Activated T-cell treated with anti-CD3 and anti-CD28 coated beads, Interleukin-2, amount 50 U/mL, for 72 hours (primary cell): Measurements from ENCODE around the gene SPEF2. TPM values are rescaled to one million over a fixed set of nuclear protein-coding genes. Genes with fewer than 3 reads are reported as not detected.
A peak's percentile ranks its signal among the peaks of the same experiment; 100 is the strongest.
"Not testable (repeated sequence)": the region's sequence is repeated elsewhere in the genome, so short reads cannot be mapped to it uniquely, and the experiment has no call there.

Source experiments
- ATAC-seq, 2 donors: fragments of 150-1000 bp; cut with Tn5 transposase; replicated peaks in 1 of 2; 2 replicates each; pipeline ENCODE4 v1.10.0; 2021; ENCODE audit warnings: moderate library complexity in 2 of 2, mild to moderate bottlenecking in 1 of 2
- DNase-seq, 2 donors: peaks; one replicate each; pipeline ENCODE4 v3.0.0; 2021 to 2022; ENCODE audit warnings: mixed read lengths in 1 of 2
- H3K27ac Mint-ChIP-seq: one replicate; pipeline ENCODE4 v1.8.0; 2022; ENCODE audit warnings: mild to moderate bottlenecking, moderate library complexity, mixed read lengths
- H3K27me3 Mint-ChIP-seq: one replicate; pipeline ENCODE4 v1.8.0; 2022; ENCODE audit warnings: low read depth, mixed read lengths
- H3K36me3 Mint-ChIP-seq, 2 donors: one replicate each; pipeline ENCODE4 v1.8.0; 2022; ENCODE audit warnings: mixed read lengths in 2 of 2, mild to moderate bottlenecking in 1 of 2; ENCODE audit not compliant: insufficient read depth in 2 of 2
- H3K4me1 Mint-ChIP-seq: one replicate; pipeline ENCODE4 v1.8.0; 2022; ENCODE audit warnings: low read depth, mixed read lengths
- H3K4me3 Mint-ChIP-seq, 2 donors: one replicate each; pipeline ENCODE4 v1.8.0; 2022; ENCODE audit warnings: mild to moderate bottlenecking in 2 of 2, mixed read lengths in 2 of 2, moderate library complexity in 2 of 2
- H3K9me3 Mint-ChIP-seq, 2 donors: one replicate each; pipeline ENCODE4 v1.8.0; 2022; ENCODE audit warnings: mixed read lengths in 2 of 2
- total RNA-seq, 2 donors: library from RNA; stranded (reverse); gene quantifications; one replicate each; pipeline ENCODE4 v1.2.3, GENCODE V29; 2022

Gene SPEF2
- total RNA-seq, 2 donors from 2014 or later, result 17.9 to 19.1 TPM

DNA sequence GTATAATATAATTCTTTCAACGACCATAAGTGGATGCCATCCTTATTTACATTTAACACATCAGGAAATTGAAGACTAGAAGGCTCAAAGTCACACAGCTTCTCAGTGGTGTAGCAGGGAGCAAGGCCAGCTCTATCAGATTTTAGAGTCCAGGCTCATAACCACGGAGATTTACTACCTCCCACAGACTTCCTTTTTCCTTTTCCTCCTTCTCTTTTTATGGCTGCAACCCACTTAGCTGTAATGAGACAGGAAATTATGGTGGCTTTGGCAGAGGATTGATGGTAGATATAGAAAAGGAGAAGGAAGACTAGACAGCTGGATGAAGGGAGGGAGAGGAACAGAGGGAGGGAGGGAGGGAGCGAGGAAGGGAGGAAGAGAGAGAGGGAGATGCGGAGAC lies 47.4 kb downstream of the SPEF2 start:
- Mint-ChIP-seq H3K27me3 (no peaks in the 10 kb centered on the region), H3K27ac (no peak overlapping the region), H3K4me3 (peak overlapping the region in 1 of 2 donors; percentile 2), H3K36me3 (peaks cover 17 to 27% of the 10 kb centered on the region in 2 donors), H3K9me3 (peaks cover 8 to 14% of the 10 kb centered on the region in 2 donors), H3K4me1 (peaks cover 54% of the 10 kb centered on the region)
- DNase-seq (no peak), ATAC-seq (no peak)

- Mint-ChIP-seq H3K4me1 (peaks cover 81% of the 10 kb centered on the region), H3K4me3 (peak overlapping the region; percentile 46 to 78), H3K27ac (peak overlapping the region; percentile 70), H3K27me3 (no peaks in the 10 kb centered on the region), H3K9me3 (peaks cover 3 to 5% of the 10 kb centered on the region in 2 donors), H3K36me3 (peaks cover 8 to 14% of the 10 kb centered on the region in 2 donors)
- DNase-seq, result peak; percentile 9 to 20
- ATAC-seq, result peak; percentile 55 to 66
Measured at GRCh38 chr5:35668319-35668718, 50.7 kb downstream of the SPEF2 start.

DNA sequence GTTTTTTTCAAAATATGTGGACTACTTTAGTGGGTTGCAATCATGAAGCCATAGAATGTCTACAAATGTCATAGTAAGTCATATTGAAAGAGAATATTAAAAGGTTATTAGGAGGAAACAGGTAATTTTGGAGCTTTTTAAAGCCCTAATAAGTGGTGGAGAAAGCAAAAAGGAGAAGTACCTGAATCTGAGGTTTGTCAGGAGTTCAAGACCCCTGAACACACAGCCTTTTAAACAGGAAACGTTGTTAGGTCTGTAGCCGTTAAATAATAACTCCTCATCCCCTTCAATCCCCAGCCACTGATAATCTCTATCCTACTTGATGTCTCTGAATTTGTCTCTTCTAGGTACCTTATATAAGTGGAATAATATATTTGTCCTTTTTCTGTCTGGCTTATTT lies 51.1 kb downstream of the SPEF2 start:
- Mint-ChIP-seq H3K27ac (peak overlapping the region; percentile 70), H3K4me3 (peak overlapping the region; percentile 46 to 78), H3K27me3 (no peaks in the 10 kb centered on the region), H3K4me1 (peaks cover 86% of the 10 kb centered on the region), H3K36me3 (peaks cover 6 to 11% of the 10 kb centered on the region in 2 donors), H3K9me3 (peaks cover 3% of the 10 kb centered on the region in 2 donors)
- no peak for DNase-seq
- ATAC-seq, result no peak

DNA sequence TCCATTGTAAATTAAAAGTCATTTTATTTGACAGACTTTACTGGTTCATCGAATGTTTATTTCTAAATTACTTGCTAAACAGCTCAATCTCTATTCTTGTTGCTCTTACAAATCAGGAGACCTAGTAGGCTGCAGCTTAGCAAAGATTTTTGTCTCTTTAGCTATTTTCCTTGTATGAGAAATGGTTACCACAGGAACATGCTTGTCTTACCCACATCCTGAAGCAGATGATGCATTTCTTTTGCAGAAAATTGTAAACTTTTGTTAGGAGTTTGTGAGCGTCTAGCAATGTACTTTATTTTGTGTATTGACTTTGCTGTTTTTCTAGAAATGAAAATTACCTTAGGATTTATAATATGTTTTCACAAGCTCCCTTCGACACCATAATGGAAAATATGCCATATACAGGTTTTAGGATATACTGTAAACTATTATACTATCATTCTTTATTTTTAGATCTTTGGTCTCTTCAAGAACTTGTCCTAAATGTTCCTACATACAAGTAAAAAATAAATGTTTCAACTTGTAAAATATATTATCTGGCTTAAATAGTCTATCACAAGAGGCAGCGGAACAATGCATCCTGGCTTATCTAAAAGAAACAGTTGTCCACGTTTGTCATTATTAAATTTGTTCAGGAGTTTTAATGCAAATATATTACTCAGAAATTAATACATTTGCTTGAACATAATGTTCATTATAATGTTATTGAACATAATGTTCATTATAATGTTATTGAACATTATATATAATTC lies 54.1 kb downstream of the SPEF2 start:
- peaks cover 2 to 6% of the 10 kb centered on the region in 2 donors for H3K36me3 Mint-ChIP-seq
- H3K27me3 Mint-ChIP-seq, result no peaks in the 10 kb centered on the region
- peak overlapping the region; percentile 58 for H3K27ac Mint-ChIP-seq
- no peak for DNase-seq
- peak overlapping the region; percentile 31 to 63 for H3K4me3 Mint-ChIP-seq
- no peaks in the 10 kb centered on the region for H3K9me3 Mint-ChIP-seq
- peak; percentile 51 to 63 for ATAC-seq
- H3K4me1 Mint-ChIP-seq, result peaks cover 67% of the 10 kb centered on the region

GRCh38 chr5:35672296-35672655 lies 54.6 kb downstream of the SPEF2 start:
- H3K27me3 Mint-ChIP-seq, H3K4me3 Mint-ChIP-seq, ATAC-seq, H3K9me3 Mint-ChIP-seq, DNase-seq, H3K36me3 Mint-ChIP-seq, H3K27ac Mint-ChIP-seq: not testable (repeated sequence)
- H3K4me1 Mint-ChIP-seq, result peaks cover 67% of the 10 kb centered on the region

GRCh38 chr5:35672995-35673394 lies 55.3 kb downstream of the SPEF2 start:
- Mint-ChIP-seq H3K27me3 (no peaks in the 10 kb centered on the region), H3K9me3 (no peaks in the 10 kb centered on the region), H3K36me3 (peaks cover 0 to 2% of the 10 kb centered on the region in 2 donors), H3K4me3 (peak overlapping the region; percentile 11 to 50), H3K4me1 (peaks cover 59% of the 10 kb centered on the region), H3K27ac (peak overlapping the region; percentile 55)
- DNase-seq (peak; percentile 35), ATAC-seq (peak; percentile 86 to 88)

GRCh38 chr5:35674049-35674448 lies 56.4 kb downstream of the SPEF2 start:
- peaks cover 52% of the 10 kb centered on the region for H3K4me1 Mint-ChIP-seq
- no peaks in the 10 kb centered on the region for H3K27me3 Mint-ChIP-seq
- no peak for ATAC-seq
- H3K4me3 Mint-ChIP-seq, result peak overlapping the region; percentile 5 to 45
- peak overlapping the region; percentile 55 for H3K27ac Mint-ChIP-seq
- no peak for DNase-seq
- no peaks in the 10 kb centered on the region for H3K36me3 Mint-ChIP-seq
- H3K9me3 Mint-ChIP-seq, result no peaks in the 10 kb centered on the region

- Mint-ChIP-seq H3K27ac (no peak overlapping the region), H3K4me3 (no peak overlapping the region), H3K9me3 (no peaks in the 10 kb centered on the region), H3K27me3 (no peaks in the 10 kb centered on the region), H3K36me3 (no peaks in the 10 kb centered on the region), H3K4me1 (peaks cover 47% of the 10 kb centered on the region)
- ATAC-seq (no peak), DNase-seq (no peak)
Measured at GRCh38 chr5:35675392-35675791, 57.7 kb downstream of the SPEF2 start.

GRCh38 chr5:35677878-35678277 lies 60.2 kb downstream of the SPEF2 start:
- no peaks in the 10 kb centered on the region for H3K27me3 Mint-ChIP-seq
- no peak for ATAC-seq

GRCh38 chr5:35678661-35679060 lies 61.0 kb downstream of the SPEF2 start:
- Mint-ChIP-seq H3K4me1 (peaks cover 16% of the 10 kb centered on the region), H3K27ac (peak overlapping the region; percentile 31)

More at GRCh38 chr5:35677878-35678277, 60.2 kb downstream of the SPEF2 start:
- DNase-seq, result no peak
- H3K27ac Mint-ChIP-seq, result no peak overlapping the region
- H3K36me3 Mint-ChIP-seq, result no peaks in the 10 kb centered on the region
- no peaks in the 10 kb centered on the region for H3K9me3 Mint-ChIP-seq
- H3K4me3 Mint-ChIP-seq, result no peak overlapping the region
- peaks cover 24% of the 10 kb centered on the region for H3K4me1 Mint-ChIP-seq

DNA sequence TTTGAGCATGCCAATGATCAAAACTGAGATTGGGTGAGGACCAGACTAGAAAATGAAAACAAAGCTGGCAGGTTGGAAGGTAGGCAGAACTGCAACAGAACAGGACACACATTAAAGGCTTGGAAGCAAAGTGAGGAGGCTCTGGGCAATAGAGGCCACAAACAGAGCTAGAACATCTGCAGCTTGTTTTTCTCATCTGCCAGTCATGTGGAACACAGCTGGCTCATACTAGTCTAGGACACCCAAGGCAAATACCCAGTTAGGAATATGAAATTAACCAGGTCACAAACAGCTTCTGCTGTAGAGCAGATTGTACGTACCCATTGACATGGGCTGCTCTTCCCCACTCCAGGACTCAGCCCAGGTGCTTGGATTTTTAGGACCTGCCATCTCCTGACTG lies 61.7 kb downstream of the SPEF2 start:
- no peak for ATAC-seq
- Mint-ChIP-seq H3K9me3 (no peaks in the 10 kb centered on the region), H3K4me3 (no peak overlapping the region), H3K27me3 (no peaks in the 10 kb centered on the region), H3K4me1 (peaks cover 12% of the 10 kb centered on the region), H3K36me3 (no peaks in the 10 kb centered on the region), H3K27ac (no peak overlapping the region)
- DNase-seq, result no peak

More at GRCh38 chr5:35678661-35679060, 61.0 kb downstream of the SPEF2 start:
- no peaks in the 10 kb centered on the region for H3K27me3 Mint-ChIP-seq
- no peak for ATAC-seq
- H3K36me3 Mint-ChIP-seq, result no peaks in the 10 kb centered on the region
- no peaks in the 10 kb centered on the region for H3K9me3 Mint-ChIP-seq
- H3K4me3 Mint-ChIP-seq, result no peak overlapping the region
- DNase-seq, result no peak

GRCh38 chr5:35681911-35682310 lies 64.2 kb downstream of the SPEF2 start:
- no peak overlapping the region for H3K27ac Mint-ChIP-seq
- DNase-seq, result no peak
- no peak for ATAC-seq
- H3K27me3 Mint-ChIP-seq, result no peaks in the 10 kb centered on the region
- peaks cover 12% of the 10 kb centered on the region for H3K4me1 Mint-ChIP-seq
- H3K36me3 Mint-ChIP-seq, result no peaks in the 10 kb centered on the region
- no peaks in the 10 kb centered on the region for H3K9me3 Mint-ChIP-seq
- H3K4me3 Mint-ChIP-seq, result no peak overlapping the region

- H3K9me3 Mint-ChIP-seq, result no peaks in the 10 kb centered on the region
- no peaks in the 10 kb centered on the region for H3K36me3 Mint-ChIP-seq
- H3K4me1 Mint-ChIP-seq, result peaks cover 12% of the 10 kb centered on the region
- H3K4me3 Mint-ChIP-seq, result no peak overlapping the region
- no peak overlapping the region for H3K27ac Mint-ChIP-seq
- no peaks in the 10 kb centered on the region for H3K27me3 Mint-ChIP-seq
- DNase-seq, result no peak
- no peak for ATAC-seq
Measured at GRCh38 chr5:35683466-35683865, 65.8 kb downstream of the SPEF2 start.

GRCh38 chr5:35685161-35685560 lies 67.5 kb downstream of the SPEF2 start:
- no peaks in the 10 kb centered on the region for H3K9me3 Mint-ChIP-seq
- H3K4me1 Mint-ChIP-seq, result no peaks in the 10 kb centered on the region
- no peak overlapping the region for H3K4me3 Mint-ChIP-seq
- no peaks in the 10 kb centered on the region for H3K27me3 Mint-ChIP-seq
- no peak overlapping the region for H3K27ac Mint-ChIP-seq
- H3K36me3 Mint-ChIP-seq, result no peaks in the 10 kb centered on the region
- no peak for DNase-seq
- no peak for ATAC-seq
